Activated naive CD8-positive, alpha-beta T cell treated with anti-CD3 and anti-CD28 coated beads, Interleukin-2, amount 50 U/mL, for 24 hours (primary cell): Measurements from ENCODE around the gene LRMDA.

Source experiments
- ATAC-seq: fragments of 150-1000 bp; cut with Tn5 transposase; one replicate; pipeline ENCODE4 v1.10.0; 2021
- DNase-seq: peaks from one replicate; pipeline ENCODE4 v3.0.0; 2021
- H3K27ac Mint-ChIP-seq: one replicate; pipeline ENCODE4 v1.8.0; 2021; ENCODE audit warnings: mild to moderate bottlenecking, mixed read lengths
- H3K27me3 Mint-ChIP-seq: one replicate; pipeline ENCODE4 v1.8.0; 2021; ENCODE audit warnings: mixed read lengths
- H3K36me3 Mint-ChIP-seq: one replicate; pipeline ENCODE4 v1.8.0; 2021; ENCODE audit warnings: low read depth, mixed read lengths
- H3K4me1 Mint-ChIP-seq: one replicate; pipeline ENCODE4 v1.8.0; 2021; ENCODE audit warnings: mixed read lengths
- H3K4me3 Mint-ChIP-seq: one replicate; pipeline ENCODE4 v1.8.0; 2021; ENCODE audit warnings: mild to moderate bottlenecking, moderate library complexity, mixed read lengths
- H3K9me3 Mint-ChIP-seq: one replicate; pipeline ENCODE4 v1.8.0; 2021; ENCODE audit warnings: mixed read lengths

The LRMDA gene

GRCh38 chr10:75859141-75859540, 427.7 kb downstream of the LRMDA start:
- H3K27ac Mint-ChIP-seq, result no peak overlapping the region
- H3K9me3 Mint-ChIP-seq, result no peaks in the 10 kb centered on the region
- no peak for DNase-seq
- H3K4me3 Mint-ChIP-seq, result no peak overlapping the region
- H3K36me3 Mint-ChIP-seq, result no peaks in the 10 kb centered on the region
- H3K4me1 Mint-ChIP-seq, result no peaks in the 10 kb centered on the region
- peaks cover 3% of the 10 kb centered on the region for H3K27me3 Mint-ChIP-seq
- ATAC-seq, result no peak

DNA sequence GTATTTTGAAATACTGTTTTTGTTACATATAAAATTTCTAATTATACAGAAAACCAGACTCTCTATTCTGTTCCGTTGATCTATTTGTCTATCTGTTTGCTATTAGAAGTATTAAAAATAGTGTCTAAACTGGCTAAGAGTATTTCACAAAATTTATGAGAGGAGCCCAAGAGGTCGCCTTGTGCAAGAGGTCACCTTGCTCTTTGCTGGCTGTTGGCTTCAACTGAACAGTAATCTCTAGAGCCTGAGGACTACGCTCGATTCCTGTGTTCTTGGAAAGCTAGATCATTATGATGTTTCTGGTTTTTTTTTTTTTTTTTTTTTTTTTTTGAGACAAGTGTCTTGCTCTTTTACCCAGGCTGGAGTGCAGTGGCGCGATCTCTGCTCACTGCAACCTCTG, 428.6 kb downstream of the LRMDA start:
- H3K27me3 Mint-ChIP-seq, result peaks cover 3% of the 10 kb centered on the region
- no peak for DNase-seq
- H3K36me3 Mint-ChIP-seq, result no peaks in the 10 kb centered on the region
- H3K27ac Mint-ChIP-seq, result no peak overlapping the region
- ATAC-seq, result no peak
- H3K9me3 Mint-ChIP-seq, result no peaks in the 10 kb centered on the region
- H3K4me3 Mint-ChIP-seq, result no peak overlapping the region
- H3K4me1 Mint-ChIP-seq, result no peaks in the 10 kb centered on the region

DNA sequence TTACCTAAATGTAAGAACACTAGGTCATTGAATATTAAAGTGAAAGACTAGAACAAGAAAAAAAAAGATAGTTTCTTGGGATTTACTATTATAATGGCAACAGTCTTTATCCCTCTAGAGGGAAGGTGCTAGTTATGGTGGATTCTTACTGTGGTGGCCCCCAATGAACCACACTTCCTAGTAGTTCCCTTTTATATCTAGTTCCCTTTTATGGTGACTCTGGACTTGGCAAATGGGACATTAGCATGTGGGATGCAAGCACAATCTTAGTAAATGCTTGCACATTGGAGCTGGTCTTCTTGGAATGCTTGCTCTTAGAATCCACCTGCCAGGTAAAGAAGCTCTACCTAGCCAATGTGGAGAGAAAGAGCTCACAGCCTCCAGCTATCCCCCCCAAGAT, 430.2 kb downstream of the LRMDA start:
- no peak for DNase-seq
- Mint-ChIP-seq H3K9me3 (no peaks in the 10 kb centered on the region), H3K27ac (no peak overlapping the region), H3K27me3 (peaks cover 3% of the 10 kb centered on the region), H3K4me3 (no peak overlapping the region), H3K36me3 (no peaks in the 10 kb centered on the region), H3K4me1 (no peaks in the 10 kb centered on the region)
- ATAC-seq, result no peak

GRCh38 chr10:75862935-75863334, 431.5 kb downstream of the LRMDA start:
- Mint-ChIP-seq H3K4me1 (no peaks in the 10 kb centered on the region), H3K27ac (no peak overlapping the region), H3K27me3 (peaks cover 3% of the 10 kb centered on the region), H3K4me3 (no peak overlapping the region), H3K9me3 (no peaks in the 10 kb centered on the region), H3K36me3 (no peaks in the 10 kb centered on the region)
- DNase-seq (no peak), ATAC-seq (no peak)

DNA sequence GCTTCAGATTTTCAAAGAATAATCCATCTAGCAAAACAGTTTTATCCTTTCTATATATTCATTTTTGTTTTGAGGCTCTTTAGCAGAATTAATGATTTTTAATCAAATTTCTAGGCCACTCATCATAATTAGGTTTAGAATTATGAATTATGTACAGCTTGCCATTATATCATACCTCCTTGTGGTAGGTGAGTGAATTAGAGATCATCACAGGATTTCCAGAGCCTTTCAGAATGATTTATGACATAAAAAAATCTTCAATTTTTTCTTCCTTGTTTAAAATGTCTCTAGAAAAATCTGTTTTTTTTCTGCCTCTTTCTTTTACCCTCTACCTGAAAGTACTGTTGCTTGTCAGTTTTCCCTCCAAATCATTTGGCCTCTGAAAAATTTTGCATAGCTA, 433.3 kb downstream of the LRMDA start:
- no peaks in the 10 kb centered on the region for H3K4me1 Mint-ChIP-seq
- H3K27ac Mint-ChIP-seq, result no peak overlapping the region
- no peaks in the 10 kb centered on the region for H3K36me3 Mint-ChIP-seq
- H3K9me3 Mint-ChIP-seq, result no peaks in the 10 kb centered on the region
- H3K4me3 Mint-ChIP-seq, result no peak overlapping the region
- H3K27me3 Mint-ChIP-seq, result peaks cover 3% of the 10 kb centered on the region
- no peak for DNase-seq
- no peak for ATAC-seq

GRCh38 chr10:75865413-75866299, 434.2 kb downstream of the LRMDA start:
- Mint-ChIP-seq H3K9me3 (no peaks in the 10 kb centered on the region), H3K4me1 (no peaks in the 10 kb centered on the region), H3K36me3 (no peaks in the 10 kb centered on the region), H3K4me3 (no peak overlapping the region), H3K27me3 (peaks cover 3% of the 10 kb centered on the region), H3K27ac (no peak overlapping the region)
- no peak for ATAC-seq
- no peak for DNase-seq

GRCh38 chr10:75866300-75866625, 434.8 kb downstream of the LRMDA start:
- no peak for DNase-seq
- Mint-ChIP-seq H3K36me3 (no peaks in the 10 kb centered on the region), H3K9me3 (no peaks in the 10 kb centered on the region), H3K4me3 (no peak overlapping the region), H3K4me1 (no peaks in the 10 kb centered on the region), H3K27me3 (no peaks in the 10 kb centered on the region), H3K27ac (no peak overlapping the region)
- ATAC-seq, result no peak

- H3K9me3 Mint-ChIP-seq, result no peaks in the 10 kb centered on the region
- H3K4me1 Mint-ChIP-seq, result no peaks in the 10 kb centered on the region
- no peaks in the 10 kb centered on the region for H3K36me3 Mint-ChIP-seq
- ATAC-seq (no peak), DNase-seq (no peak)
- no peak overlapping the region for H3K4me3 Mint-ChIP-seq
- no peak overlapping the region for H3K27ac Mint-ChIP-seq
- no peaks in the 10 kb centered on the region for H3K27me3 Mint-ChIP-seq
Observed at GRCh38 chr10:75866731-75867130, 435.3 kb downstream of the LRMDA start.

GRCh38 chr10:75868574-75868973, 437.1 kb downstream of the LRMDA start:
- H3K4me3 Mint-ChIP-seq, result no peak overlapping the region

DNA sequence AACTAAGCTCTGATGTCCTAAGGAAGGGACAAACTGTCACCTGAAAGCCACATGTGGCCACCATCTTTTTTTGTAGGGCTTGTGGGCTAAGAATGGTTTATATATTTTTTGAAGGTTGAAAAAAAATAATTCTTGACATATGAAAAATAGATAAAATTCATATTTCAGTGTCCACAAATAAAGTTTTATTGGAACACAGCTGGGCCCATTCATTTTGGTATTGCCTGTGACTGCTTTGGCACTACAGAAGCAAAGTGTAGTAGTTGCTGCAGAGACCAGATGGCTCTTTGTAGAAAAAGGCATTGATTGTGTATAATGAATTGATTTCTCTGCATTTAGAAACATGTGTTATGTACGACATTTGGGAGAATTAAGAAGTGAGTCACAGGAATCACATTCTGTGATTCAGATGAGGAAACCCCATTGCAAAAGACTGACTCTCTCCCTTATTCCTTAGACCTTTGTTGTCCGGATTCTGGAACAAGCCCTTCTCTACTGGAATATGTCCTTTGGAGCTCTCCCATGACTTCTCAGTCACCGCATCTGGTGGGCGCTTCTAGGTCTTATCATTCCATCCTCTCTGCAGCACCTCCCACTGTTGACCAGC, 438.7 kb downstream of the LRMDA start:
- no peak overlapping the region for H3K4me3 Mint-ChIP-seq
- no peaks in the 10 kb centered on the region for H3K36me3 Mint-ChIP-seq
- DNase-seq (no peak), ATAC-seq (no peak)
- H3K4me1 Mint-ChIP-seq, result no peaks in the 10 kb centered on the region
- H3K27me3 Mint-ChIP-seq, result no peaks in the 10 kb centered on the region
- H3K9me3 Mint-ChIP-seq, result no peaks in the 10 kb centered on the region
- no peak overlapping the region for H3K27ac Mint-ChIP-seq

More at GRCh38 chr10:75868574-75868973, 437.1 kb downstream of the LRMDA start:
- Mint-ChIP-seq H3K36me3 (no peaks in the 10 kb centered on the region), H3K27me3 (no peaks in the 10 kb centered on the region), H3K4me1 (no peaks in the 10 kb centered on the region), H3K27ac (no peak overlapping the region), H3K9me3 (no peaks in the 10 kb centered on the region)
- DNase-seq (no peak), ATAC-seq (no peak)

- no peaks in the 10 kb centered on the region for H3K27me3 Mint-ChIP-seq
- no peaks in the 10 kb centered on the region for H3K4me1 Mint-ChIP-seq
- no peaks in the 10 kb centered on the region for H3K36me3 Mint-ChIP-seq
- no peak overlapping the region for H3K4me3 Mint-ChIP-seq
- no peaks in the 10 kb centered on the region for H3K9me3 Mint-ChIP-seq
- DNase-seq (no peak), ATAC-seq (no peak)
- H3K27ac Mint-ChIP-seq, result no peak overlapping the region
Observed at GRCh38 chr10:75875740-75876139, 444.3 kb downstream of the LRMDA start.

- Mint-ChIP-seq H3K4me1 (no peaks in the 10 kb centered on the region), H3K27ac (no peak overlapping the region), H3K36me3 (no peaks in the 10 kb centered on the region), H3K9me3 (no peaks in the 10 kb centered on the region), H3K4me3 (no peak overlapping the region), H3K27me3 (no peaks in the 10 kb centered on the region)
- no peak for ATAC-seq
- DNase-seq, result no peak
Observed at GRCh38 chr10:75876710-75877109, 445.3 kb downstream of the LRMDA start.

- Mint-ChIP-seq H3K27me3 (no peaks in the 10 kb centered on the region), H3K36me3 (no peaks in the 10 kb centered on the region), H3K9me3 (no peaks in the 10 kb centered on the region), H3K4me3 (no peak overlapping the region), H3K4me1 (no peaks in the 10 kb centered on the region), H3K27ac (no peak overlapping the region)
- ATAC-seq (no peak), DNase-seq (no peak)
Observed at GRCh38 chr10:75877877-75878276, 446.5 kb downstream of the LRMDA start.

DNA sequence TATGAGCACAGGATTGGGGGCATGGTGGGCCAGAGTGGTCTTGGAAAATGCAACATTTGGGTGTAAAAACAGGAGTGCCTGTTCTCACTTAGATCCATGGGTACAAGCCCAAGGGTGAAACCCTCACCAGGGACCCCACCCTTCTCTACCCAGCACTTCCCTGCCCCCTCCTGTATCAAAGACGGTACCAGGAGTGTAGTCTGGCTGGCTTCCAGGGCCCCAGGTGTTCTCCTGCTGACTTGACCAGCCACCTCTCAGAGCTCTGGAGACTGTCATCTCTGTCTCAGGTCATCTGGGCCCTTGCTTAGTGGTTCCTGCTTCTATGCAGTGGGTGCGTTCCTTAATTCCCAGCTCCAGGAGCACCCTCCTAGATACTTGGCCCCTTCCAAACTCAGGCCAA, 447.2 kb downstream of the LRMDA start:
- no peaks in the 10 kb centered on the region for H3K9me3 Mint-ChIP-seq
- ATAC-seq (no peak), DNase-seq (no peak)
- no peaks in the 10 kb centered on the region for H3K36me3 Mint-ChIP-seq
- H3K27ac Mint-ChIP-seq, result no peak overlapping the region
- H3K27me3 Mint-ChIP-seq, result no peaks in the 10 kb centered on the region
- no peak overlapping the region for H3K4me3 Mint-ChIP-seq
- no peaks in the 10 kb centered on the region for H3K4me1 Mint-ChIP-seq

DNA sequence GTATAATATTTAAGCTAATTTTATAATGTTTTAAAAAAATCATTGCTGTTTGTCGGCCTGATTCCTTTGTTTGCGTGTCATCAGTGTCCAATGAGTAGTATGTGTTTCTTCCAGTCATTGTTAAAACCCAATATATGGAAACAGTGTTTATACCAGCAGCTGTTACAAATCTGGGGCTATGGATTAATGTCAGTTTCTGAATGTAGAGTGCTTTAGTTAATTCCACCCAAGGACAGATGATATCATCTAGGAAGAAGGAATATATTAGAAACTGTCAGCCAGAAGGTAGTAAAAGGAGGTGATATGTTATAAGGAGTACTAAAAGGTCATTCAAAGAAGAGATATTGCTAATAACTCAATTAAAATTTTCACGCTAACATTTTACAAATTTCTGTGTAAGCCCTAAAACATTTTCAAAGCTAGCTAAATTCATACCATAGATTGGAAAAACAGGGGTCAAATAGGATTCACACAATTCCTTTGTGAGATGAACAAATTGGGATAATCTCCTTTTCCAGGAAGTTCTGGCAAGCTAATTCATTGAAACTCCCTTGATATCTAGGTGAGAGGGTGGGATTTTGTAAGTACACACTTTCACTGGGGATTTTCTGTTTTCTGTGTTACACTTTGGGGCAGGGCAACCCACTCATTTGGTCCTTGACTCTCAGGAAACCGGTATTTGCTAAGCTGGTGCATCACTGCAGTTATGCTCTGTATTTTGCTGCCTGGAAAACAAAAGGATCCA, 448.8 kb downstream of the LRMDA start:
- Mint-ChIP-seq H3K36me3 (no peaks in the 10 kb centered on the region), H3K27ac (no peak overlapping the region), H3K9me3 (no peaks in the 10 kb centered on the region)

More for the DNA sequence above, 448.8 kb downstream of the LRMDA start:
- DNase-seq (no peak), ATAC-seq (no peak)
- Mint-ChIP-seq H3K4me3 (no peak overlapping the region), H3K27me3 (no peaks in the 10 kb centered on the region), H3K4me1 (no peaks in the 10 kb centered on the region)
